ENCODE measurements around the gene AP3S2. TPM values are rescaled to one million over a fixed set of nuclear protein-coding genes. Genes with fewer than 3 reads are reported as not detected.

AP3S2 gene
- total and polyA plus RNA-seq, 2 of the 8 experiments (the other 6 are each of a cell fraction or from before 2014, with no cell fraction given): 19.2 to 45.4 TPM

GRCh38 chr15:89937365-89938350 is 43.9 kb upstream of the AP3S2 start:
- ChIA-PET POLR2A (ENCODE audit: partially characterized antibody) (interaction anchor here (1.2 to 2.3 kb wide), 3 partner anchors 10 to 44 kb away, joined by 3 to 7 read pairs (median 3); partner anchors contain the start of genes AP3S2 and ARPIN), CTCF (ENCODE audit: partially characterized antibody) (interaction anchor here (0.7 to 3.2 kb wide), 6 partner anchors 20 to 176 kb away, joined by 3 to 12 read pairs (median 4); no protein-coding TSS in a partner anchor)
- Histone ChIP-seq H2BK120ac (replicated peaks; ENCODE audit: low read depth, low read length) (no peak overlapping the region), H3K18ac (ENCODE audit: extremely low read depth, low read length) (no peak overlapping the region), H3K27me3 (replicated peaks in 1 of 4; ENCODE audit: control insufficient read depth in 3 of 4, extremely low read depth in 1 of 4, insufficient read depth in 3 of 4, low read length in 3 of 4) (no peaks in the 10 kb centered on the region), H3K79me2 (ENCODE audit: control insufficient read depth in 1 of 2, insufficient read depth in 2 of 2, low read length in 2 of 2) (no peaks in the 10 kb centered on the region), H3K23me2 (ENCODE audit: low read depth, low read length) (no peaks in the 10 kb centered on the region), H3K23ac (ENCODE audit: insufficient read length) (no peak overlapping the region), H3K4me3 (ENCODE audit: extremely low read depth in 1 of 4, insufficient read depth in 2 of 4, low read depth in 3 of 4, low read length in 4 of 4) (no peak overlapping the region), H4K5ac (ENCODE audit: insufficient read length, low read depth, low read length) (no peak overlapping the region), H3K79me1 (ENCODE audit: low read depth, low read length) (no peaks in the 10 kb centered on the region), H4K8ac (ENCODE audit: extremely low read depth, insufficient read depth, low read length) (no peak overlapping the region), H2AFZ (ENCODE audit: low read length) (no peak overlapping the region), H2BK20ac (ENCODE audit: low read length) (no peak overlapping the region), H3K9ac (replicated peaks in 1 of 4; ENCODE audit: extremely low read depth in 1 of 4, low read depth in 3 of 4, low read length in 3 of 4) (no peak overlapping the region), H4K20me1 (replicated peaks in 1 of 2; ENCODE audit: control insufficient read depth in 1 of 2, insufficient read depth in 2 of 2, low read length in 2 of 2) (no peaks in the 10 kb centered on the region), H3K36me3 (ENCODE audit: control insufficient read depth in 2 of 4, insufficient read depth in 4 of 4, low read length in 3 of 4) (no peaks in the 10 kb centered on the region), H3K56ac (replicated peaks; ENCODE audit: insufficient read length, low read depth, low read length) (no peak overlapping the region), H3K9me3 (ENCODE audit: insufficient read depth in 2 of 2, low read depth in 1 of 2, low read length in 1 of 2) (no peaks in the 10 kb centered on the region), H3K4me2 (ENCODE audit: insufficient read depth in 1 of 2, low read depth in 2 of 2, low read length in 2 of 2) (no peak overlapping the region), H2BK5ac (ENCODE audit: low read depth, low read length) (no peak overlapping the region), H2BK12ac (ENCODE audit: low read depth, low read length) (no peak overlapping the region), H2BK15ac (ENCODE audit: low read length) (no peak overlapping the region), H4K91ac (replicated peaks; ENCODE audit: insufficient read length, low read length) (no peak overlapping the region), H3K4me1 (replicated peaks in 1 of 4; ENCODE audit: control insufficient read depth in 3 of 4, insufficient read depth in 4 of 4, low read length in 3 of 4) (no peaks in the 10 kb centered on the region), H3K14ac (ENCODE audit: insufficient read length) (no peak overlapping the region), H3K4ac (replicated peaks; ENCODE audit: insufficient read length, low read depth, low read length) (no peak overlapping the region), H3K27ac (ENCODE audit: low read depth, low read length) (no peak overlapping the region), H2AK5ac (ENCODE audit: low read depth, low read length) (no peak overlapping the region)
- WGBS, 2 experiments (ENCODE audit: extremely low coverage in 1 of 2, insufficient coverage in 1 of 2, insufficient read length in 1 of 2, insufficient replicate concordance in 2 of 2, low coverage in 1 of 2, low lambda C conversion rate in 2 of 2, missing lambda C conversion rate in 1 of 2): 84% methylated on average over 8 of the region's 10 CpGs; no CpG with 5 or more reads in 1 of the 2 experiments
- DNase-seq (ENCODE audit: low read depth in 1 of 2, low spot score in 2 of 2) (no peak), FAIRE-seq (no peak)
- TF ChIP-seq POLR2A (IDR thresholded peaks at IDR 0.05; ENCODE audit: control extremely low read depth in 1 of 2, low read depth in 2 of 2, low read length in 2 of 2): no peak
- TF ChIP-seq SIRT6 (IDR thresholded peaks at IDR 0.05; ENCODE audit: low read length): no peak
- no peak for TF ChIP-seq PHF8 (conservative IDR thresholded peaks at IDR 0.05; ENCODE audit: low read depth, low read length)
- no peak for TF ChIP-seq HDAC6 (IDR thresholded peaks at IDR 0.05; ENCODE audit: low read depth, low read length)
- no peak for TF ChIP-seq CTCF (IDR thresholded peaks at IDR 0.05; ENCODE audit: control extremely low read depth in 1 of 3, insufficient read depth in 1 of 3, low read depth in 1 of 3, low read length in 3 of 3)
- no peak for TF ChIP-seq NRF1 (IDR thresholded peaks at IDR 0.05; ENCODE audit: low read depth, low read length)
- no peak for TF ChIP-seq ASH2L (IDR thresholded peaks at IDR 0.05; ENCODE audit: low read length)
